ENCODE measurements around the gene TMEM179B. TPM values are rescaled to one million over a fixed set of nuclear protein-coding genes. Genes with fewer than 3 reads are reported as not detected.
A peak's percentile ranks its signal among the peaks of the same experiment; 100 is the strongest.

The TMEM179B gene
- total and polyA plus RNA-seq, 9 of the 15 experiments (the other 6 are each of a cell fraction or from before 2014, with no cell fraction given): 27.7 to 105 (median 37.0) TPM

DNA sequence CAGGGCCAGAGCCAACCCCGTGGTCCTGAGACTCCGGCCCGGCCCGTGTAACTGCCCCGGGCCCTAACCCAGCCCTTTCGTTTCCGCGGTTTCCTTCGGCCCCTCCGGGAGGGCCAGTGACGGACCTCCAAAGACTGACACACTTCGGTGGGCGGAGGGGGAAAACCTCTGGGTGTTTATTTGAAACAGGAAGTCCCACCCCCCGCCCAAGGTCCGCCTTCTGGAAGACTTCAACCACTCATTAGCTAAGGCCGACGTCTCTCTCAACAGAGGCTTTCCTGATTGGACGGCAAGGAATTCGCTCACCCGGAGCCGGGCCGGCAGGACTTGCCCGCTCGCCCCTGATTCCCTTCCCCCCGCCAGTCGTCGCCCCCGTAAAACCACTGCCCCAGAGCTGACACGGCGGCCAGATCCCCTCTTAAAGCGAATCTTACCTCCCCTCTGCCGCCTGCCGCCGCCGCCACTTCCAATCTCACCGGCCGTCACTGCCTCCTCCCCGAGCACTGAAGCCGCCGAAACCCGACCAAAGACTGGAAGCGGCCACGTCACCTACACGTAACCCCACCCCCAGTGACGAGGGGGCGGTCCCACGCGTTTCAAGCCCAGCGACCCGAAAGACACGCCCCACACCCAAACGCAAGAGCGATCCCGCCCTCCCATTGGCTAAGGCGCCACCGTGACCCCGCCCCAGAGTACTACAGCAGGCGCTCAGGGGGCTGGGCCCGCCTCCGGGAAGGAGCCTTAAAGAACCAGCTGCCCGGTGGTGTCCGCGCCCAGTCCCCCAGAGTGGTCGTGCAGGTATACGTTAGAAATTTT is 44.5 kb downstream of the TMEM179B start, which contains the start of gene STX5 (continued):
- TF ChIP-seq, protein P1, sequence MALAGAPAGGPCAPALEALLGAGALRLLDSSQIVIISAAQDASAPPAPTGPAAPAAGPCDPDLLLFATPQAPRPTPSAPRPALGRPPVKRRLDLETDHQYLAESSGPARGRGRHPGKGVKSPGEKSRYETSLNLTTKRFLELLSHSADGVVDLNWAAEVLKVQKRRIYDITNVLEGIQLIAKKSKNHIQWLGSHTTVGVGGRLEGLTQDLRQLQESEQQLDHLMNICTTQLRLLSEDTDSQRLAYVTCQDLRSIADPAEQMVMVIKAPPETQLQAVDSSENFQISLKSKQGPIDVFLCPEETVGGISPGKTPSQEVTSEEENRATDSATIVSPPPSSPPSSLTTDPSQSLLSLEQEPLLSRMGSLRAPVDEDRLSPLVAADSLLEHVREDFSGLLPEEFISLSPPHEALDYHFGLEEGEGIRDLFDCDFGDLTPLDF (CRISPR knock-in tag; IDR thresholded peaks at IDR 0.05): no peak; the same call in 1 of the 2 replicates
- TF ChIP-seq NR3C1 (CRISPR knock-in tag; IDR thresholded peaks at IDR 0.05) (no peak), SREBF2 (CRISPR knock-in tag; IDR thresholded peaks at IDR 0.05) (no peak), RBM17 (IDR thresholded peaks at IDR 0.05; ENCODE audit: borderline replicate concordance, low read depth, low read length) (no peak), ZNF133 (CRISPR knock-in tag; IDR thresholded peaks at IDR 0.05) (no peak), TGIF2 (CRISPR knock-in tag; IDR thresholded peaks at IDR 0.05) (no peak), TAL1 (IDR thresholded peaks at IDR 0.05) (no peak), SOX6 (IDR thresholded peaks at IDR 0.05) (no peak), ZNF124 (CRISPR knock-in tag; IDR thresholded peaks at IDR 0.05) (no peak), MAZ (CRISPR knock-in tag; conservative IDR thresholded peaks at IDR 0.05 in 1 of 2, IDR thresholded peaks at IDR 0.05 in 1 of 2) (peak; percentile 23 to 72; a peak in 3 of 4 replicates), KLF13 (tag; IDR thresholded peaks at IDR 0.05; ENCODE audit: borderline replicate concordance, low read depth) (peak; percentile 17; the same call in 1 of the 2 replicates), TAF7 (tag; IDR thresholded peaks at IDR 0.05) (peak; percentile 92)
- TF ChIP-seq, protein P2, sequence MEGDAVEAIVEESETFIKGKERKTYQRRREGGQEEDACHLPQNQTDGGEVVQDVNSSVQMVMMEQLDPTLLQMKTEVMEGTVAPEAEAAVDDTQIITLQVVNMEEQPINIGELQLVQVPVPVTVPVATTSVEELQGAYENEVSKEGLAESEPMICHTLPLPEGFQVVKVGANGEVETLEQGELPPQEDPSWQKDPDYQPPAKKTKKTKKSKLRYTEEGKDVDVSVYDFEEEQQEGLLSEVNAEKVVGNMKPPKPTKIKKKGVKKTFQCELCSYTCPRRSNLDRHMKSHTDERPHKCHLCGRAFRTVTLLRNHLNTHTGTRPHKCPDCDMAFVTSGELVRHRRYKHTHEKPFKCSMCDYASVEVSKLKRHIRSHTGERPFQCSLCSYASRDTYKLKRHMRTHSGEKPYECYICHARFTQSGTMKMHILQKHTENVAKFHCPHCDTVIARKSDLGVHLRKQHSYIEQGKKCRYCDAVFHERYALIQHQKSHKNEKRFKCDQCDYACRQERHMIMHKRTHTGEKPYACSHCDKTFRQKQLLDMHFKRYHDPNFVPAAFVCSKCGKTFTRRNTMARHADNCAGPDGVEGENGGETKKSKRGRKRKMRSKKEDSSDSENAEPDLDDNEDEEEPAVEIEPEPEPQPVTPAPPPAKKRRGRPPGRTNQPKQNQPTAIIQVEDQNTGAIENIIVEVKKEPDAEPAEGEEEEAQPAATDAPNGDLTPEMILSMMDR (IDR thresholded peaks at IDR 0.05 in 2 of 3, conservative IDR thresholded peaks at IDR 0.05 in 1 of 3; ENCODE audit: insufficient read depth in 2 of 3, low read depth in 1 of 3, low read length in 3 of 3): no peak
- TF ChIP-seq, protein P3, sequence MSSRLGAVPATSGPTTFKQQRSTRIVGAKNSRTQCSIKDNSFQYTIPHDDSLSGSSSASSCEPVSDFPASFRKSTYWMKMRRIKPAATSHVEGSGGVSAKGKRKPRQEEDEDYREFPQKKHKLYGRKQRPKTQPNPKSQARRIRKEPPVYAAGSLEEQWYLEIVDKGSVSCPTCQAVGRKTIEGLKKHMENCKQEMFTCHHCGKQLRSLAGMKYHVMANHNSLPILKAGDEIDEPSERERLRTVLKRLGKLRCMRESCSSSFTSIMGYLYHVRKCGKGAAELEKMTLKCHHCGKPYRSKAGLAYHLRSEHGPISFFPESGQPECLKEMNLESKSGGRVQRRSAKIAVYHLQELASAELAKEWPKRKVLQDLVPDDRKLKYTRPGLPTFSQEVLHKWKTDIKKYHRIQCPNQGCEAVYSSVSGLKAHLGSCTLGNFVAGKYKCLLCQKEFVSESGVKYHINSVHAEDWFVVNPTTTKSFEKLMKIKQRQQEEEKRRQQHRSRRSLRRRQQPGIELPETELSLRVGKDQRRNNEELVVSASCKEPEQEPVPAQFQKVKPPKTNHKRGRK (tag; IDR thresholded peaks at IDR 0.05): no peak
- TF ChIP-seq, protein P4, sequence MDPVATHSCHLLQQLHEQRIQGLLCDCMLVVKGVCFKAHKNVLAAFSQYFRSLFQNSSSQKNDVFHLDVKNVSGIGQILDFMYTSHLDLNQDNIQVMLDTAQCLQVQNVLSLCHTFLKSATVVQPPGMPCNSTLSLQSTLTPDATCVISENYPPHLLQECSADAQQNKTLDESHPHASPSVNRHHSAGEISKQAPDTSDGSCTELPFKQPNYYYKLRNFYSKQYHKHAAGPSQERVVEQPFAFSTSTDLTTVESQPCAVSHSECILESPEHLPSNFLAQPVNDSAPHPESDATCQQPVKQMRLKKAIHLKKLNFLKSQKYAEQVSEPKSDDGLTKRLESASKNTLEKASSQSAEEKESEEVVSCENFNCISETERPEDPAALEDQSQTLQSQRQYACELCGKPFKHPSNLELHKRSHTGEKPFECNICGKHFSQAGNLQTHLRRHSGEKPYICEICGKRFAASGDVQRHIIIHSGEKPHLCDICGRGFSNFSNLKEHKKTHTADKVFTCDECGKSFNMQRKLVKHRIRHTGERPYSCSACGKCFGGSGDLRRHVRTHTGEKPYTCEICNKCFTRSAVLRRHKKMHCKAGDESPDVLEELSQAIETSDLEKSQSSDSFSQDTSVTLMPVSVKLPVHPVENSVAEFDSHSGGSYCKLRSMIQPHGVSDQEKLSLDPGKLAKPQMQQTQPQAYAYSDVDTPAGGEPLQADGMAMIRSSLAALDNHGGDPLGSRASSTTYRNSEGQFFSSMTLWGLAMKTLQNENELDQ (CRISPR knock-in tag; IDR thresholded peaks at IDR 0.05; ENCODE audit: borderline replicate concordance): no peak
- TF ChIP-seq, protein P5, sequence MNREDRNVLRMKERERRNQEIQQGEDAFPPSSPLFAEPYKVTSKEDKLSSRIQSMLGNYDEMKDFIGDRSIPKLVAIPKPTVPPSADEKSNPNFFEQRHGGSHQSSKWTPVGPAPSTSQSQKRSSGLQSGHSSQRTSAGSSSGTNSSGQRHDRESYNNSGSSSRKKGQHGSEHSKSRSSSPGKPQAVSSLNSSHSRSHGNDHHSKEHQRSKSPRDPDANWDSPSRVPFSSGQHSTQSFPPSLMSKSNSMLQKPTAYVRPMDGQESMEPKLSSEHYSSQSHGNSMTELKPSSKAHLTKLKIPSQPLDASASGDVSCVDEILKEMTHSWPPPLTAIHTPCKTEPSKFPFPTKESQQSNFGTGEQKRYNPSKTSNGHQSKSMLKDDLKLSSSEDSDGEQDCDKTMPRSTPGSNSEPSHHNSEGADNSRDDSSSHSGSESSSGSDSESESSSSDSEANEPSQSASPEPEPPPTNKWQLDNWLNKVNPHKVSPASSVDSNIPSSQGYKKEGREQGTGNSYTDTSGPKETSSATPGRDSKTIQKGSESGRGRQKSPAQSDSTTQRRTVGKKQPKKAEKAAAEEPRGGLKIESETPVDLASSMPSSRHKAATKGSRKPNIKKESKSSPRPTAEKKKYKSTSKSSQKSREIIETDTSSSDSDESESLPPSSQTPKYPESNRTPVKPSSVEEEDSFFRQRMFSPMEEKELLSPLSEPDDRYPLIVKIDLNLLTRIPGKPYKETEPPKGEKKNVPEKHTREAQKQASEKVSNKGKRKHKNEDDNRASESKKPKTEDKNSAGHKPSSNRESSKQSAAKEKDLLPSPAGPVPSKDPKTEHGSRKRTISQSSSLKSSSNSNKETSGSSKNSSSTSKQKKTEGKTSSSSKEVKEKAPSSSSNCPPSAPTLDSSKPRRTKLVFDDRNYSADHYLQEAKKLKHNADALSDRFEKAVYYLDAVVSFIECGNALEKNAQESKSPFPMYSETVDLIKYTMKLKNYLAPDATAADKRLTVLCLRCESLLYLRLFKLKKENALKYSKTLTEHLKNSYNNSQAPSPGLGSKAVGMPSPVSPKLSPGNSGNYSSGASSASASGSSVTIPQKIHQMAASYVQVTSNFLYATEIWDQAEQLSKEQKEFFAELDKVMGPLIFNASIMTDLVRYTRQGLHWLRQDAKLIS (CRISPR knock-in tag; IDR thresholded peaks at IDR 0.05): peak; percentile 92
